Muscle of leg (tissue), 11 donors: ENCODE data around the gene SIVA1. TPM values are rescaled to one million over a fixed set of nuclear protein-coding genes. Genes with fewer than 3 reads are reported as not detected.

Source experiments
- DNase-seq: peaks from one replicate; pipeline ENCODE4 v3.0.0; 2013
- H3K27ac ChIP-seq: one replicate; pipeline ENCODE4 v1.5.1; 2013; ENCODE audit warnings: mild to moderate bottlenecking, low read length, control low read depth
- H3K27me3 ChIP-seq: one replicate; pipeline ENCODE4 v1.6.1; 2013; ENCODE audit warnings: low read length; ENCODE audit not compliant: control insufficient read depth, insufficient read depth
- H3K36me3 ChIP-seq: one replicate; pipeline ENCODE4 v1.6.1; 2013; ENCODE audit warnings: low read length; ENCODE audit not compliant: control insufficient read depth, insufficient read depth
- H3K4me1 ChIP-seq: one replicate; pipeline ENCODE4 v1.6.1; 2013; ENCODE audit warnings: low read length; ENCODE audit not compliant: control insufficient read depth, insufficient read depth
- H3K4me3 ChIP-seq: one replicate; pipeline ENCODE4 v1.5.1; 2013; ENCODE audit warnings: low read length, control low read depth
- H3K9me3 ChIP-seq: replicated peaks from 2 replicates; pipeline ENCODE4 v1.6.1; 2013; ENCODE audit warnings: low read depth, low read length; ENCODE audit not compliant: control insufficient read depth
- WGBS: methylation state at CpG from one replicate; pipeline ENCODE4 v1.1.5; 2013; ENCODE audit warnings: missing lambda C conversion rate; ENCODE audit not compliant: insufficient coverage; 5-methylcytosine and 5-hydroxymethylcytosine counted together
- polyA plus RNA-seq, 8 donors: library from polyadenylated mRNA; unstranded; fragments of 120-200 nt; gene quantifications; one replicate each; pipeline versions ENCODE4 v1.2.1 to v1.2.3, GENCODE V29; 2013; ENCODE audit warnings: inconsistent platforms in 1 of 8, low replicate concordance in 1 of 8; ENCODE audit not compliant: insufficient read length in 8 of 8, insufficient read depth in 1 of 8
- total RNA-seq: library from RNA; stranded (reverse); fragments of 120-200 nt; gene quantifications from one replicate; pipeline ENCODE4 v1.2.4, GENCODE V29; 2013

SIVA1 gene
- total and polyA plus RNA-seq, 9 donors = 66.1 to 110 (median 82.4) TPM

DNA sequence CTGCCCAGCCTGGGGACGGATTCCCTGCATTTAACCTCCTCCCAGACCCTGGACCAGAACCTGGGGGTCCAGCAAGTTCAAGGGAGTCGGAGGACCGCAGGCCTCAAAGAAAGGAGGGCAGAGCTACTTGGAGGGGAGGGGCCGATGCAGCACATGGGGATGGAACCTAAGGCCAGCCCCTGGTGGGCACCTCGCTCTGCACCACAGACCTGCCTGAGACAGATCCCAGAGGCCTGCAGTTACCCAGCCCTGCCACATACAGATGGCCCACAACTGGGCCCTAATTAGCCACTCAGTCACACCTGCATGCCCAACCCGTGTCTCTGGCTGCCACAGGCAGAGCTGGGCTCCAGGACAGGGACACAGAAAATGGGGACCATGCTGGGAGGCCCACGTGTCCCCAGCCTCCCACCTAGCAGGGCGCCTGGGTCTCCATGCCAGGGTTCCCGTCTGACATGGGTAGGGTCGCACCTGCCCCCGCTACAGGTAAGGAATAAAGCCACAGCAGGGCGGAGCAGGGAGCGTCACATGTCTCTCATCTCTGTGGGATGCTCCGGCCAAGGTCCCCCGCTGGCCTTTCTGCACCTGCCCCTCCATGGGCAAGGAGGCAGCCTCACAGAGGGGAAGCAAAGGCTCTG, 25.9 kb downstream of the SIVA1 start:
- peaks cover 78% of the 10 kb centered on the region for H3K36me3 ChIP-seq
- no peak overlapping the region for H3K4me3 ChIP-seq
- no peaks in the 10 kb centered on the region for H3K9me3 ChIP-seq
- DNase-seq = no peak
- 77% methylated on average over 12 of the region's 15 CpGs for WGBS
- no peak overlapping the region for H3K27ac ChIP-seq
- H3K27me3 ChIP-seq = no peaks in the 10 kb centered on the region
- H3K4me1 ChIP-seq = peaks cover 13% of the 10 kb centered on the region

DNA sequence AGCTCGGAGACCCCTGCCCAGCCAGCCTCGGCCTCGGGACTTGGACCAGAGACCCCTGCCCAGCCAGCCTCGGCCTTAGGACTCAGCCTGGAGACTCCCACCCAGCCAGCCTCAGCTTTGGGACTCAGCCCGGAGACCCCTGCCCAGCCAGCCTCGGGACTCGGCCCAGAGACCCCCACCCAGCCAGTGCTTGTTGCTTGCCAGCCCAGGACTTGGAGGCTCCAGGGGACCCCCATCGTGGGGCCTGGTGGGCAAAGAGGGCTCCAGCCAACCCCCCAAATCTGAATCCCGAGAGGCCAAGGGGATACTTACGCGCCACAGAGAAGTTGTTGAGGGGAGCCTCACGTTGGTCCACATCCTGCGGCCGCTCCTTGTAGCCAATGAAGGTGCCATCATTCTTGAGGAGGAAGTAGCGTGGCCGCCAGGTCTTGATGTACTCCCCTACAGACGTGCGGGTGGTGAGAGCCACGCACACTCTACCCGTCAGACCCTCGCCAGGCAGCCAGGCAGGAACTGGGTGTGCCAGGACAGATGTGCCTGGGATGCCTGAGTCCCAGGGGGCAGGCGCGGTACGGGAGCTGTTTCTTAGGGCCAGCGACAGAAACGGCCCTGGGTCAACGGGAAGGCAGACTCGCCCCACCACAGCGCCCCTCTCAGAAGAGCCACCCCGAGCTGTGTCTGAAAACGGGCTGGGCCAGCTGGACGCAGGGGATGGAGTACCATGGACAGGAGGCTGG, 27.0 kb downstream of the SIVA1 start:
- no peak for DNase-seq
- H3K36me3 ChIP-seq = peaks cover 71% of the 10 kb centered on the region
- no peak overlapping the region for H3K27ac ChIP-seq
- no peaks in the 10 kb centered on the region for H3K9me3 ChIP-seq
- H3K4me1 ChIP-seq = peaks cover 22% of the 10 kb centered on the region
- H3K27me3 ChIP-seq = no peaks in the 10 kb centered on the region
- 88% methylated on average over 29 of the region's 32 CpGs for WGBS
- no peak overlapping the region for H3K4me3 ChIP-seq

DNA sequence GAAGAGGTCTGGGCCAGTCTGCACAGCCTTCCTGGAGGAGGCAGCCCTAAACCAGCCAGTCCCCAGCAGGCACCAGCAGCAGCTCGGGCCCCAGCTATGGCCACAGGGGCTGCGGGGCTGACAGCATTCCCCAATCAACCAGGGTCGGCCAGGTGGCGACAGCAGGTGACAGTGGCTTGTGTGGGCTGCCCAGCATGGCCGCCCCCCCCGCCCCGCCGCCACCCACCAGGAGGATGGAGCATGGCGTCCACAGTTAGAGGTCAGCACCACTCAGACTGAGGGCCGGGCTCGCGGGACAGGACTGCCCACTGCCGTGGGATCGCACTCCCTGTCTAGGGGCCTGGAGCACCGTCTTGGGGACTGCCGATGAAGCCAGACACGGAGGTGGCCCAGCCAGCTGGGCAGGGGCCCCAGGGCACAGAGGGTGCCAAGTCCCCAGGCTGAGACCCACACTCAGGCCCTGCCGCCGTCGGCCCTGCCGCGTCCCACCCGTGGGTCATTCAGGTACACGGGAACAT, 27.6 kb downstream of the SIVA1 start:
- Histone ChIP-seq H3K36me3 (peaks cover 70% of the 10 kb centered on the region), H3K4me3 (no peak overlapping the region)

DNA sequence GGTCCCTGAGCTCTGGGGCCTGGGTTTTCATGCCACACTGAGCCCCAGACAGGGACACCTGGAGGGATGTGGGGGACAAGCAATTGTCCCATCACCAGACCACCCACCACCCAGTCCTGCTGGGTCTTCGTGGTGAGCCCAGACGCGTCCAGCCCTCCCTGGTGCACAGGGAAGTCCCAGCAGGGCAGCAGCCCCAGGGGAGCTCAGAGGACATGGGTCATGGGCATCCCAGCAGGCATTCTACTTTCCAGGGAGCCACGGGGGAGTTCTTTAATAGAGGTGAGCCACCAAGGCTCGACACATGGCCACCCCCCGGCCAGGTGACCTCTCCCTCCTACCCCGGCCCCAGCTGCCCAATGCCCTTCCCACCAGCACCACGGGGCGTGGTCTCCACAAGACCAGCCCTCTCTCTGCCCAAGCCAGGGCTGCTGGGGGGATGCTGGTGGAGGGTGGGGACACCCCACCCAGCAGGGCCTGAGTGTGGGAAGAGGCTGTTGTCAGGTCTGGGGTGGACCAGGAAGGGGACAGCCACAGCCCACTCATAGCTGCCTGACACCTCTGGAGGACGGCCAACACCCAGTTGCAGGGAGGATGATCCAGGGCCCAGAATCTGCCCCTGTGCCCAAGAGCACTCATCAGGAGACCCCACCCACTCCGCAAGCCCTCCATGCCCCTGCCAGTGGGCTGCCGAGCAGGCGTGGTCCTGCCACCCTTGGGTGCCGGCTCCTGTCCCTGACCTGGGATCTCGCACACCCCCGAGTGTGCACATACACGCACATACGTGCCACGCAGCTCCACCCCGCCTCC, 28.5 kb downstream of the SIVA1 start:
- no peak overlapping the region for H3K4me3 ChIP-seq
- H3K27me3 ChIP-seq = no peaks in the 10 kb centered on the region
- peaks cover 67% of the 10 kb centered on the region for H3K36me3 ChIP-seq
- 88% methylated on average over 15 of the region's 20 CpGs for WGBS
- peaks cover 27% of the 10 kb centered on the region for H3K4me1 ChIP-seq
- H3K9me3 ChIP-seq = no peaks in the 10 kb centered on the region
- no peak for DNase-seq
- H3K27ac ChIP-seq = no peak overlapping the region

More for the DNA sequence above, 27.6 kb downstream of the SIVA1 start:
- H3K27me3 ChIP-seq = no peaks in the 10 kb centered on the region
- peaks cover 22% of the 10 kb centered on the region for H3K4me1 ChIP-seq
- no peaks in the 10 kb centered on the region for H3K9me3 ChIP-seq
- WGBS = 88% methylated on average over 23 of the region's 24 CpGs
- H3K27ac ChIP-seq = no peak overlapping the region
- DNase-seq = no peak

DNA sequence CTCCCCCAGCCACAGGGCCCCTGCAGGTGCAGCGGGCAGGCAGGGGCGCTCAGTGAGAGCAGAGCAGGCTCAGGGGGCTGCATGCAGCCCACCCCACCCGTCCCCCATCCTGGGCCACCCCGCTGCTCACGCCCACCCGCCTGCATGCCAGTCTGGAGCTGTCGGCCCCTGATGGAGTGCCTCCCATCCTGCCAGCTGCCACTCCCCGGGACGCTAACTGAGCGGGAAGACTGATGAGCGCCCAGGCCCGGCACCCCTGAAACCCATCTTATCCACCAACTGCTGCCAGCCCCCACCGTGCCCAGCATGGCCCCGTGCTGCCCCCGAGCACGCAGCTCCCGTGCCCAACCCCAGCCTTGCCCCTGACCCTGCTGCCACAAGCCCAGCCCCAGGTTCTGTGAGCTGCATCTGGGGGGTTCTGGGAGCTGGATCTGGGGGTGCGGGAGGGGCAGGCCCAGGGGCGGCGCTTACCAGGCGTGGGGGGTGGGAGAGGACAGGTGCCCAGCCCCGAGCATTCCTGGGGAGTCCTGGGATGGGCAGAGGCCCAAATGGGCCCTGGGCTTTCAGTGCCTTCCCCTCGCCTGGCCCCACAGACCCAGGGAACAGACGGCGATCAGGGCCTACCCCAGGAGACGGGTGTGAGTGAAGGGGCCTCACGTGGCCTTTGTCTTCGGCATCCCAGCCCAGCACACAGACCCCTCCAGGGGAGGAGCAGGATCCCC, 29.3 kb downstream of the SIVA1 start:
- H3K36me3 ChIP-seq = peaks cover 67% of the 10 kb centered on the region
- peaks cover 31% of the 10 kb centered on the region for H3K4me1 ChIP-seq
- DNase-seq = no peak
- H3K4me3 ChIP-seq = no peak overlapping the region
- WGBS = 84% methylated on average over 20 of the region's 28 CpGs
- no peak overlapping the region for H3K27ac ChIP-seq
- no peaks in the 10 kb centered on the region for H3K27me3 ChIP-seq
- H3K9me3 ChIP-seq = no peaks in the 10 kb centered on the region

DNA sequence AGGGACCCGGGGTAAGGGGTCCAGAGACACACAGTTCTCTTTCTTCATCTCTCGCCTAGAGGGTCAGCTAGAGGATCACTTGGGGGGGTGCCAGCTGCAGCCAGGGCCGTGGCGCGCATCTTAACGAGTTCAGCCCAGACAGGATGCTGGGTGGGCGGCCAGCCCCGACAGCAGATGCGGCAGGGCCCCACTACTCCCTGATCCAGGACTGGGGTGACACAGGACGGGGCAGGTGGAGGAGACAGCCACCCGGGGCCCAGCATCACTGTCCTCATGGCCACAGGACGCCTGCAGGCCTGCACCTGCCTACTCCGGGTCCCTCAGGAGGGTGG, 29.8 kb downstream of the SIVA1 start:
- Histone ChIP-seq H3K27ac (no peak overlapping the region), H3K9me3 (no peaks in the 10 kb centered on the region), H3K36me3 (peaks cover 68% of the 10 kb centered on the region), H3K4me1 (peaks cover 32% of the 10 kb centered on the region), H3K27me3 (no peaks in the 10 kb centered on the region), H3K4me3 (no peak overlapping the region)
- no peak for DNase-seq
- WGBS = 63% methylated on average over 10 of the region's 13 CpGs

DNA sequence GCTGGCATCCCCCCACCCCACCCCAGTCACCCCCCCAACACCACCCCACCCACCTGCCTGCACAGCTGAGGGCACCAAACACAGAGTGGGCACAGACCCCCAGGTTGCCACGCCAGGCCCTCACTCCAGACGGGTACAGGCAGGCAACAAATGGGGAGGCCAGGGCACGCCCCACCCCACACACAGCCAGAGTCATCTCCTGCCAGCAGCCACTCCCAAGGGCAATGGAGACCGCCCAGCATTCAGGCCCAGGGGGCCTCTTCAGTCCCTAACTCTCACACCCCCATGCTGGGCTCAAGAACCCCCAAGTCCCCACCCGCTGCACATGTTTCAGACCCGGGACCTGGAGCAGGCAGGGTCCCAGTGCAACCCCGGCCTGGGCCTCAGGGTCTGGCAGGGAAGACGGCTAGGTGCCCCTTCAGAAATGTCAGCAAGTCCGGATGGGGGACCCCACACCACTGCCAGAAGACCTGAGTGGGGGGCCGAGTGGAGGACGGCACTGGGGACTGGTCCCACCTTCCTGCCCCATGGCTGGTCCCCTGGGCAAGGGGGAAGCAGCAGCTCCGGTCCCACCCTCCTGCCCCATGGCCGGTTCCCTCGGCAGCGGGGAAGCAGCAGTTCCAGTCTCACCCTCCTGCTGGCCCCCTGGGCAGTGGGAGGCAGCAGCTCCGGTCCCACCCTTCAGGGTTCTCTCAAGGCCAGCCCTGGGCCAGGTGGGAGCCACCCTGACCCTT, 30.7 kb downstream of the SIVA1 start:
- WGBS = 72% methylated on average over 12 of the region's 16 CpGs
- no peaks in the 10 kb centered on the region for H3K9me3 ChIP-seq
- no peak overlapping the region for H3K27ac ChIP-seq
- no peak for DNase-seq
- H3K36me3 ChIP-seq = peaks cover 69% of the 10 kb centered on the region
- no peak overlapping the region for H3K4me3 ChIP-seq
- H3K27me3 ChIP-seq = no peaks in the 10 kb centered on the region
- peaks cover 38% of the 10 kb centered on the region for H3K4me1 ChIP-seq

DNA sequence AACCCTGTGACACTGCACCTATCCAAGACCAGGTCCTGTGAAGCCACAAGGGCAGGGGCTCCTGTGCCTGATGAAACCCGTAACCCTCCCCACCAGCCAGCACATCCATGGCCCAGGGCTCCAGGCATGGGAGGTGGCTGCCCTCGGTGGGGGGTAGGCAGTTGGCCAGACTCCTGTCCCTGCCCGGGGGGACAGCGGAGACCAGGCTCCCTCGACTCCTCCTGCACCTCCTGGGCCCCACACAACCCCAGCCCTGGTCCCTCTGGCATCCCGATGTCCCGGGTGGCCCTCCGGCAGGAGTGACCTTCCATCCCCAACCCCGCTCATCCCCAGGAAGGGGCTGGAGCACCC, 31.2 kb downstream of the SIVA1 start:
- Histone ChIP-seq H3K9me3 (no peaks in the 10 kb centered on the region), H3K27ac (no peak overlapping the region), H3K4me1 (peaks cover 38% of the 10 kb centered on the region), H3K36me3 (peaks cover 68% of the 10 kb centered on the region), H3K4me3 (no peak overlapping the region), H3K27me3 (no peaks in the 10 kb centered on the region)
- DNase-seq = no peak
- WGBS = 86% methylated on average over 6 of the region's 9 CpGs

DNA sequence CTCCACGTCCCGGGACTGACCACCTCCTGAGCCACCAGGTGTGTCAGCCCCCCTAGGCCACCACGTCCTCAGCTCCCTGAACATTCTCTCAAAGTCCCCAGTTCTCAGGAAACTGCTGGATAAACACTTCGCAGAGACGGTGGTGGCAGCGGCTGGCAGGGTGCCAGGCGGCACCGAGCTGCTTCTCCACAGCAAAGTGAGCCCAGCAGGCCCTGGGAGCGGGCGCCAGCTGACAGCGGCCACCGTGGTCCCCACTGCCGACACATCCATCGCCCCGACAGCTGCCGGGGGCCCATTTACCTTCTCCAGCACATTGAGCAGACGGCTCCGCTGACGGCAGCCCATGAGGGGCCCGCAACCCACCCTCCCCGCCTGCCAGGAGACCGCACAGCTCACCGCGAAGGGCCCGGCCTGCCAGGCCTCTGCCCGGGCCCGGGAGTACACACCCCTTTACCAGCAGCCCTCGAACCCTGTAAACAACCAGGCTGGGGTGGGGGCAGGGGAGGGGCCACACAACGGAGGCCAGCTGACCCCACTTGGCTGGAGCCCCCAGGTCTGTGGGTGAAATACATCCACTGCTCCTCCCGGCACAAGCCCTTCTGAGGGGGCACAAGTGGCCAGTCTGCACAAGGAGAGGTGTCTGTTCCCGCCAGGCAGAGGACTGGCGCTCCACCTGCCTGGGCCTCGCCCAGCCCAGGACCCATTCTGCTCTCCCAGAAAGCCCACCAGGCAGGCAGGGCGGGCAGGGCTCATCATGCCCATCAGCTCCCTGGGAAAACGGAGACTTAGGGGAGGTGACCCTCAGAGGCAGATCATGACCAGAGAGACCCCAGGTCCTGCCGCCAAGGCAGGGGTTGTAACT, 32.1 kb downstream of the SIVA1 start:
- Histone ChIP-seq H3K27me3 (no peaks in the 10 kb centered on the region), H3K9me3 (no peaks in the 10 kb centered on the region), H3K36me3 (peaks cover 68% of the 10 kb centered on the region), H3K4me3 (no peak overlapping the region), H3K27ac (no peak overlapping the region), H3K4me1 (peaks cover 38% of the 10 kb centered on the region)
- DNase-seq = no peak
- WGBS = 77% methylated on average over 25 of the region's 36 CpGs
